ENCODE results near the gene FYN. TPM values are rescaled to one million over a fixed set of nuclear protein-coding genes. Genes with fewer than 3 reads are reported as not detected.

FYN gene
- total and polyA plus RNA-seq, 2 of the 13 experiments (the other 11 are each of a cell fraction or from before 2014, with no cell fraction given) = 15.5 to 24.6 TPM

DNA sequence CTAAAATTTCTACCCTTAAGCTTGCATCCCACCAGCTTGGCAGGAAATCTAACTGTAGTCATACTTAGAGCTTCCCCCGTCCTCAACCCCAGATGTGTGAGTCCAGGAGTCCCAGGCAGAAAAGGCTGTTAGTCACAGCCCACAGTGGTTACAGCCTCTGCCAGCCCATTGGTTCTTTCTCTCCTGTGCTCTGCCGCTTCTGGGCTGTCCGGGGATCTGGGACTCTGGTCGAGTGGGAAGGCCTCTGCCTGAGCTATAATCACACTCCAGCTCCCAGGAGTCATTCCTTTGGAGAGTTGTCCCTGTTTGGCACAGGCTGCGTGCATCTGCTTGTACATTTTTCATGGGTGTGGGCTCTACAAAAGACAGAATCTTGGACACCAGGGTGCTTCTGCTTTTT lies 45.6 kb upstream of the FYN start:
- DNase-seq (ENCODE audit: low spot score) = no peak
- Histone ChIP-seq H2AFZ (ENCODE audit: low read length) (no peak overlapping the region), H4K20me1 (ENCODE audit: insufficient read depth, low read length) (no peaks in the 10 kb centered on the region), H3K4me1 (ENCODE audit: insufficient read depth, low read length) (no peaks in the 10 kb centered on the region), H3K27ac (ENCODE audit: extremely low read length, insufficient read depth, low read length) (no peak overlapping the region), H3K4me3 (replicated peaks in 1 of 3; ENCODE audit: insufficient read depth in 1 of 3, low read depth in 2 of 3, low read length in 3 of 3) (no peak overlapping the region), H3K9ac (ENCODE audit: insufficient read depth, low read depth, low read length) (no peak overlapping the region), H3K4me2 (ENCODE audit: low read depth, low read length) (no peak overlapping the region), H3K9me3 (ENCODE audit: low read length) (no peaks in the 10 kb centered on the region), H3K79me2 (ENCODE audit: insufficient read depth, low read length) (no peaks in the 10 kb centered on the region), H3K27me3 (ENCODE audit: control insufficient read depth in 1 of 2, insufficient read depth in 2 of 2, low read length in 2 of 2) (peaks cover 0 to 4% of the 10 kb centered on the region in 2 experiments; a peak in 2 of 5 replicates), H3K36me3 (replicated peaks in 1 of 2; ENCODE audit: control insufficient read depth in 1 of 2, insufficient read depth in 2 of 2, low read length in 2 of 2) (no peaks in the 10 kb centered on the region)
- WGBS (ENCODE audit: low lambda C conversion rate) = 57% methylated on average over 2 of the region's 5 CpGs
- intact Hi-C loops (cut with micrococcal nuclease; ENCODE audit: unreplicated experiment) (no loop called here), in situ Hi-C loops (cut with HindIII; ENCODE audit: extremely low pct_ligation_motif_present, low pct_unique_long_range_greater_than_20kb) (no loop called here)
- BruUV-seq (replicated peaks) = no TSS peak
- POLR2A ChIA-PET = no interaction called here
- TF ChIP-seq NFIC (IDR thresholded peaks at IDR 0.05; ENCODE audit: low read length) (no peak), ZNF230 (CRISPR knock-in tag; IDR thresholded peaks at IDR 0.05) (no peak)
- TF ChIP-seq, protein P1, sequence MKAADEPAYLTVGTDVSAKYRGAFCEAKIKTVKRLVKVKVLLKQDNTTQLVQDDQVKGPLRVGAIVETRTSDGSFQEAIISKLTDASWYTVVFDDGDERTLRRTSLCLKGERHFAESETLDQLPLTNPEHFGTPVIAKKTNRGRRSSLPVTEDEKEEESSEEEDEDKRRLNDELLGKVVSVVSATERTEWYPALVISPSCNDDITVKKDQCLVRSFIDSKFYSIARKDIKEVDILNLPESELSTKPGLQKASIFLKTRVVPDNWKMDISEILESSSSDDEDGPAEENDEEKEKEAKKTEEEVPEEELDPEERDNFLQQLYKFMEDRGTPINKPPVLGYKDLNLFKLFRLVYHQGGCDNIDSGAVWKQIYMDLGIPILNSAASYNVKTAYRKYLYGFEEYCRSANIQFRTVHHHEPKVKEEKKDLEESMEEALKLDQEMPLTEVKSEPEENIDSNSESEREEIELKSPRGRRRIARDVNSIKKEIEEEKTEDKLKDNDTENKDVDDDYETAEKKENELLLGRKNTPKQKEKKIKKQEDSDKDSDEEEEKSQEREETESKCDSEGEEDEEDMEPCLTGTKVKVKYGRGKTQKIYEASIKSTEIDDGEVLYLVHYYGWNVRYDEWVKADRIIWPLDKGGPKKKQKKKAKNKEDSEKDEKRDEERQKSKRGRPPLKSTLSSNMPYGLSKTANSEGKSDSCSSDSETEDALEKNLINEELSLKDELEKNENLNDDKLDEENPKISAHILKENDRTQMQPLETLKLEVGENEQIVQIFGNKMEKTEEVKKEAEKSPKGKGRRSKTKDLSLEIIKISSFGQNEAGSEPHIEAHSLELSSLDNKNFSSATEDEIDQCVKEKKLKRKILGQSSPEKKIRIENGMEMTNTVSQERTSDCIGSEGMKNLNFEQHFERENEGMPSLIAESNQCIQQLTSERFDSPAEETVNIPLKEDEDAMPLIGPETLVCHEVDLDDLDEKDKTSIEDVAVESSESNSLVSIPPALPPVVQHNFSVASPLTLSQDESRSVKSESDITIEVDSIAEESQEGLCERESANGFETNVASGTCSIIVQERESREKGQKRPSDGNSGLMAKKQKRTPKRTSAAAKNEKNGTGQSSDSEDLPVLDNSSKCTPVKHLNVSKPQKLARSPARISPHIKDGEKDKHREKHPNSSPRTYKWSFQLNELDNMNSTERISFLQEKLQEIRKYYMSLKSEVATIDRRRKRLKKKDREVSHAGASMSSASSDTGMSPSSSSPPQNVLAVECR (CRISPR knock-in tag; IDR thresholded peaks at IDR 0.05; ENCODE audit: borderline replicate concordance) = no peak
- TF ChIP-seq, protein P2, sequence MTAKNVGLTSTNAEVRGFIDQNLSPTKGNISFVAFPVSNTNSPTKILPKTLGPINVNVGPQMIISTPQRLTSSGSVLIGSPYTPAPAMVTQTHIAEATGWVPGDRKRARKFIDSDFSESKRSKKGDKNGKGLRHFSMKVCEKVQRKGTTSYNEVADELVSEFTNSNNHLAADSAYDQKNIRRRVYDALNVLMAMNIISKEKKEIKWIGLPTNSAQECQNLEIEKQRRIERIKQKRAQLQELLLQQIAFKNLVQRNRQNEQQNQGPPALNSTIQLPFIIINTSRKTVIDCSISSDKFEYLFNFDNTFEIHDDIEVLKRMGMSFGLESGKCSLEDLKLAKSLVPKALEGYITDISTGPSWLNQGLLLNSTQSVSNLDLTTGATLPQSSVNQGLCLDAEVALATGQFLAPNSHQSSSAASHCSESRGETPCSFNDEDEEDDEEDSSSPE (CRISPR knock-in tag; IDR thresholded peaks at IDR 0.05) = no peak
- CTCF ChIA-PET (ENCODE audit: low intra/inter-chr PET ratio, low total read pairs) = no interaction called here
- peak; percentile 52 for ATAC-seq
- FAIRE-seq = no peak

All from HepG2 (cell line).